Stimulated activated CD8-positive, alpha-beta memory T cell treated with anti-CD3 and anti-CD28 coated beads, Interleukin-2, amount 100 ng/mL, for 1 hour (primary cell): ENCODE results near the gene FBLN1.
A peak's percentile ranks its signal among the peaks of the same experiment; 100 is the strongest.
"Not testable (repeated sequence)": the region's sequence is repeated elsewhere in the genome, so short reads cannot be mapped to it uniquely, and the experiment has no call there.

Experiments
- DNase-seq, 2 donors: peaks; one replicate each; pipeline ENCODE4 v3.0.0-alpha.2; 2020; ENCODE audit warnings: low read depth in 2 of 2

The FBLN1 gene

DNA sequence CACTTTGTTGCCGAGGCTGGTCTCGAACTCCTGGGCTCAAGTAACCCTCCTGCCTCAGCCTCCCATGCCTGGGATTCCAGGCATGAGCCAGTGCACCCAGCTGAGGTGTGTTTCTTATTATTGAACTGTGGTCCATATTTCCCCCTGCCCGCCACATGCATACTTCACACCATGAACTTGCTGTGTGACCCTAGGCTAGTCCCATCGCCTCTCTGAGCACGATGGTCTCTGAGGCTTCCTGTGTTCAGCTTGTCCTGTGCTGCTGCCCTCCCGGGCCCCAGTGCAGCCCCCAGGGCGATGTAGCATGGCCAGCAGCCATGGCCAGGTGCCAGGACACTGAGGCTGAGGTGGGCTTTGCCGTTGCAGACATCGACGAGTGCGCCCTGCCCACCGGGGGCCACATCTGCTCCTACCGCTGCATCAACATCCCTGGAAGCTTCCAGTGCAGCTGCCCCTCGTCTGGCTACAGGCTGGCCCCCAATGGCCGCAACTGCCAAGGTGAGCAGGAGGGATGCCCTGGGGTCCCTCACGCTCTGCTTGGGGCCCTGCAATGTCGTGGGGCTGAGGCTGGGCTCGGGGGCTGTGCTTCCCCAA, 45.7 kb downstream of the FBLN1 start:
- no peak for DNase-seq

DNA sequence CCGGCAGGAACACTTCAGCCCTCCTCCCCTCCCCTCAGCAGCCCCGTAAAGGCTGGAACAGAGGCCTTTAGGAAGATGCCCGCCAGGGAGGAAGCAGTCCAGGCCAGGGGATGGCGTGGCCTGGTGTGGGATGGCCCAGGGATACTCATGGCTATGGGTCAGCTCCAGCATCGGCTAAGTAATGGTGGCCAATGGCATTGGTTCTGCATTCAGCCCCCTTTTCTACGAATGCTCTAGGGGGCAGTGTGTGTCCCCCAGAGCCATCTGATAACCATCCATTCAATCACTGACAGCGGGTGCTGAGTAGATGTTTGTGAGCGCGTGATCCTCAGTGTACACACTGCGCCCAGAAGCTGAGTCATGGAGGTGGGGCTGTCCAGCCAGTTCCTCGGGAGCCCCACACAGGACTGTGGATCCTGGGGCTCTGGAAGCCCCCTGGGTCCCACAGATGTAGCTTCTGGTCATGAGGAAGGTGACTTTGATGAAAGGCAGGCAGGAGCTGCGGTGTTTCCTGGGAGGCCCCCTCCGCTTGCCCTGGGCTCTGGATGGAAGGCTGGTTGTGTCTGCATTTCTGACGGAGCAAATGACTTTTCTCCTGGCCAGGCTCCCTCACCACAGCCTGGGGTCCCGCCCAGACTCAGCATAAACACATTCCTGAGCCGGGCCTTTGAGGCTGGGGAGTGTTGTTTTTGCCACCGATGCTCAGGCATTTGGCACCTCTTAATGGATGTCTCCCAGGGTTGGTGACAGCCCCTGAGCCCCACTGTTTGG, 46.5 kb downstream of the FBLN1 start:
- no peak for DNase-seq

DNA sequence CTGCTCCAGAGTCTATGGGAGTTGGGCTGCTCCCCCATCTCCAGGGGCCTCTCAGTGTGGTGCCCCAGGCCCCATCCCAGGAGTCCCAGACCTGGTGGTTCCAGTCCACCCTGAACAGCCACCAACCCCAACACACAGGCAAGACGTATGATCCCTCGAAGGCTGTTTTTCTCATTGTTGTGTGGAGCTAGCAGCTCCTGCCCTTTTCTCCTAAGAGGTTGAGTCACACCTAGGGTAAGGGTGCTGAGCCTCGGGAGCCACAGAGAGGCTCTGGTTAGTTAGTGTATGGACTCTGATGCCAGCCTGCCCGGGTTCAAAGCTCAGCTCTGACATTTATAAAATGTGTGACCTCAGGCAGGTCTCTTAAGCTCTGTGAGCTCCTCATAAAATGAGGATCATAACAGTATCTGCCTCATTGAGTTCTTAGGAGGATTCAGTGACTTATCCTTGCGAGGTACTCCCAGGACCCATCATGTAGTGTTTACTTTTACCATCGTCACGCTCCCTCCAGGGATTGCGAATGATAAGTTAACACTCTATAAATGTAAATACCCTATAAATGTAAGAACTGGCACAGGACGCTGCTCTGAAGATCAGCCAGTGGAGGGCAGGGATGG, 47.2 kb downstream of the FBLN1 start:
- DNase-seq = no peak

DNA sequence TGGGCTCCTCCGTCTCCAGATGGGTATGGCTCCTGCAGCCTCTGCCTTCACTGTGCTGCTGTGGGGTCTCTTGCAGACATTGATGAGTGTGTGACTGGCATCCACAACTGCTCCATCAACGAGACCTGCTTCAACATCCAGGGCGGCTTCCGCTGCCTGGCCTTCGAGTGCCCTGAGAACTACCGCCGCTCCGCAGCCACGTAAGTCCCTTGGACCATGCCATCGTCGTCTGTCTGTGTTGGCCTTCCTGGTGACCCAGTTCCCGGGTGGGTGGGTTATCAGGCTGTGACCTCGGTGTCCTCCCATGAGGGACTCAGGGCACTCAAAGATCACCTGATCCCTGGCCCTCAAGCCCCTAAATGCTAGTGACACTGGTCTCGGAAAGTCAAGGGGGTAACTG, 47.7 kb downstream of the FBLN1 start:
- no peak for DNase-seq

DNA sequence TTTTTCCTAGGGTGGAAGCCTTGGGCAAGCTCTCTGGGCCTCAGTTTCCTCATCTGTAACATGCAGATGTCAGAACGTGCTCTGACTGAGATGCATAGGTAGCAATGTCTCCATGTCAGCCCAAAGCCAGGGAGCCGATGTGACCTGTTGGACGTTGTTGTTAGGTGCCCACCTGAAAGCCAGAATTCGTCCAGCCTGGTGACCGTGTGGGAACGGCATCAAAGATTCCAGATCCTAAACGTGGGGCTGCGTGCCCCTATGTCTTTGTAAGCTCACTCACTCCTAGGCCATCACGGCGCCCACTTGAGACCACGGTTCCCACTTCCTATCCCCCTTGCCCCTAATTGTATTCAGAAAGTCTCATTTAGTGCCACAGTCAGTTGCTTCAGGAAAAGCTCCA, 48.2 kb downstream of the FBLN1 start:
- no peak for DNase-seq

DNA sequence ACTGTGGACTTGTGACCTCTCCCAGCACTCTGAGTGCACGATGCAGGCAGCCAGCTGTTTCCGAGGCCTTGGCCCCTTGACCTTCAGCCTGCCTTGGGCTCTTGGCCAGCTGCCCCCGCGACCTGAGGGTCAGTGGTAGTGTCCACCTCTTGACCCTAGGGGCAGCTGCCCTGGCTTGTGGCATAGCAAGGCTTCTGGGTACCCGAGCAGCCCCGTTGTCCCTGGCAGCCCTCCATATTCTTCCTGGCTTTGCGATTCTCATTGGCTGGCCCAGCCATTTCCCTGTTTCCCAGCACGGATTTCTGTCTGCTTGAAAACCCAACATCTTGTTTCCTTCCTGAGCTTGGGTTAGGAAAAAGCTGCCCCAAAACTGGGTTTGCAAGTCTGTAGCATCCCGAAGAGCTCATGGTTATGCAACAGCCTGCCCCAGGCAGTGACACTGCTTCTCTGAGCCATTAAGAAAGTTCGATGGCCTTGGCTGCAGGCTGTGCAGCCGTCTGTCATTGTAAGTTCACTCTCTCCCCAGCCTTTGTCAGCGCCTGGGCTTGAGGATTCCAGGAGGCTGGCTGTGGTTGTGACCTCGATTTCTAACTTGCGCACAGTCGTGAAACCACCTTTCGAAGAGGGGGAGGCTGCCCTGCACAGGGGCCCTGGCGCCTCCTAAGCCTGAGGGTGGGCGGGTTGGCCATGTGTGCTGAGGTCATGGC, 48.8 kb downstream of the FBLN1 start:
- no peak for DNase-seq

DNA sequence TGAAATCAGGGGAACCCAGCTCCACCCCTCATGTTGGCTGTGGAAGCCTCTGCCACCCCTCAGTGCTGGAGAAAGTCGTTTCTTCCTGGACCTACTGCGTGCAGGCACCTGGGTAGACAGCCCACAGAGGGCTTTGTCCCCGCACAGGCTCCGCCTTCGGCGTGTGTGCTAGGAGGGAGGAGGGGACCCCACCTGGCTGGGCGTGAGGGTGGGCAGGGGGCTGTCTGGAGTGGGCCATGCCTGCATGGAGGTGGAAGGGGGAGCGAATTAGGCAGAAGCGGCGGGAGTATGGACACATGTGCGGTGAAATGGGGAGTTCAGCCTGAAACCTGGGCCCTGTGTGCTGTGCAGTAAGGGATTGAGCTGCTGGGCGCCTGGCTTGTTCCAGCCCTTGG, 49.3 kb downstream of the FBLN1 start:
- no peak for DNase-seq

DNA sequence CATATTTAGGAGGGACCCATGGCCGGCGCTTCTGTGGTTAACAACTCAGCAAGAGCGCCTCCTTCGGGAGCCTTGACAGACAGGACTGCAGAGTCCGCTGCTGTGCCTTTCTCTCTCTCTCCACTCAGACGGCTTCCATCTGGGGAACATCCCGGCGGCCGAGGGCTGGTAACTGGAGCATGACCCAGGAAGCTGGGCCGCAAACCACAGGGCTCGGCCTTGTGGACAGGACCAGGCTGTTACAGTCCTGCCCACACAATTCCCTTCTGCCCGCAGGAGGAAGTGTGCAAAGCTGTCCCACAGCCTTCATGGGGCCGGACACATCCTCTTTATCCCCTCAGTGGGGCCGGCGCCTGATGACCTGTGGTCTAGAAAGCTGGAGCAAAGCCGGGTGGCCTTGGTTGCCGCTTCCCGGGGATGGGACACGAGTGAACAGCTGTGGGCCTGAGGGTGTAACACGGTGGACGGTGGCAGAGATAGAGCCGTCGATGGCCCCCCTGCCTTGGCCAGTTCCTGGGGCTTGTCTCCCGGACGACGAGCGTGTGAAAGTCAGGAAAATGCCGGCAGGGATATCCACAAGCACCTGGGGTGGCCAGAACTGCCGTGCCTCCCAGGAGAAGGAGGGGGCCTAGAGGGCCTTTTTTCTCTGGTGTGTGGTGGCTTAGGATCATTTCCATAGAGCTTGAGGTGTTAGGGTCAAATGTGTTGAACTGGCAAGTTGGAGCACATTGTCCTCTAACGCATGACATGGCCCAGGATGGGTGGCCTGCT, 50.1 kb downstream of the FBLN1 start:
- DNase-seq = no peak

DNA sequence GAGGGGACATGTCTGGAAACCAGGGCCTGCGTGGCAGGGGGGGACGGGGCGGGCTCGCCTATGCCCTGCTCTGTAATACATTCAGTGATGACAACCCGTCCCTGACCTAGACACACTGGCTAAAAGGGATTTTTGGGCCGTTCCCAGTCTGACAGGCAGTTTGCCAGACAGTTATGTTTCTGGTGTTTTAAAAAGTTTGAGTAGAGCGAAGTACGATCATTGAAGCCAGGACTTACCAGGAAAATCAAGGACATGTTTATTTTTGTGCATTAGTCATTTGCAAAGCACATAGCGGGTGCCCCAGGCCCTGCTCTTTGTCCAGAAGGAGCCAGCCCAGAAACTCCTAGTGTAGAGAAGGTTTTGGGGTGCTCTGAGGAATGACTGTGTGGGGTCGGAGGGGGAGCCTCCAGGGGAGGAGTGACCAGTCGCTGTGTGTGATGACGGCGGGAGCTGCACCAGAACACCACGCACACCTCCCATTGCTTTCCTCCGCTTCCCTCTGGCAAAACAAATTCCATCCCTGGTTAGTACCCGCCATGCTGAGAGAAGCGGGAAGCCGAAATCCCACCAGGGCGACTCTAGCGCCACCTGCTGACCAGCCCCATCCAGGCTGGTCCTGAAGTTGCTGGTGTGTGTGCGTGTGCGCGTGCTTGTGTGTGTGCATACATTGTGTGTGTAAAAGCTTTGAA, 50.8 kb downstream of the FBLN1 start:
- DNase-seq = peak in 1 of 2 donors; percentile 21

DNA sequence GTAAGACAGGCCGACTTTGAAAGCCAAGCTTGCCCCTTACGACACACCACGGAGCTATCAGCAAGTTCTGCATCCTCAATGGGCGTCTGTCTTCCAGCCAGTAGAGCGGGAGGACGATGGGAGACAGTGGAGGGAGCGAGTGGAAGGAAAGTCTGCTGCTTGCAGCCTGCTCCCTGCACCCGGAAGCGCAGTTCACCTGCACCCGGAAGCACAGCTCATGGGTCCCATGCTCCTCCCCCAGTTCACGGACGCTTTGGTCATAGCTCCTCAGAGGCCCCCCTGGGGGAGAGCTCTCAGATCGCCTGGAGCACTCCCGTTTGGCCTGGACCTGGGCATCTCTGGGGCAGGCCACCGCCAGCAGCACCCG, 51.3 kb downstream of the FBLN1 start:
- DNase-seq = no peak

DNA sequence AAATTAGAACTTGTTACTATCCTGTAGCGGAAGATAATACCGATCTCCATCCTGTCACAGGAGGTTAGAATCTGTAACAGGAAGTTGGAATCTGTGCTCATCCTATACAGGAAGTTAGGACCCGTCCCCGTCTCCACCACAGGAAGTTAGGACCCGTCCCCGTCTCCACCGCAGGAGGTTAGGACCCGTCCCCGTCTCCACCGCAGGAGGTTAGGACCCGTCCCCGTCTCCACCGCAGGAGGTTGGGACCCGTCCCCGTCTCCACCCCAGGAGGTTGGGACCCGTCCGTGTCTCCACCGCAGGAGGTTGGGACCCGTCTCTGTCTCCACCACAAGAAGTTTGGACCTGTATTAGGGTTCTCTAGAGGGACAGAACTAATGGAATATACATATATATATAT, 52.2 kb downstream of the FBLN1 start:
- DNase-seq = no peak

DNA sequence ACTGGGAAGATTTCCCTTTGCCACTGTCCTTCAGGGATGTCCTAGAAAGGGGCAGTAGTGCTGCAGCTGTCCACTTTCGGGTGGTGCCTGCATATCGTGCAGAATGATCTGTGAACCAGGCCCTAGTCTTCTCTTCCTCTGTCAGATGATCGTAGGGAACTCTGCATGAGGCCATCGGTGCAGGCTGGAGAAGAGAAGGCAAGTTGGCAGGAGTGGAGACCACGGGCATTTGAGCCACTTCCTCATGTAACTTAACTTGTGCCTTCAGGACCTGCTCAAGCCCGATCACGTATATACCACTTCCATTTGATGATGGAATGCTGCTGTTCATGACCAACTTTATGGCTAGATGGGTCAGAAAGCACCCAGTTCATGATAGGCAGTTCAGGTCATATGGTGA, 55.2 kb downstream of the FBLN1 start:
- not testable (repeated sequence) for DNase-seq

DNA sequence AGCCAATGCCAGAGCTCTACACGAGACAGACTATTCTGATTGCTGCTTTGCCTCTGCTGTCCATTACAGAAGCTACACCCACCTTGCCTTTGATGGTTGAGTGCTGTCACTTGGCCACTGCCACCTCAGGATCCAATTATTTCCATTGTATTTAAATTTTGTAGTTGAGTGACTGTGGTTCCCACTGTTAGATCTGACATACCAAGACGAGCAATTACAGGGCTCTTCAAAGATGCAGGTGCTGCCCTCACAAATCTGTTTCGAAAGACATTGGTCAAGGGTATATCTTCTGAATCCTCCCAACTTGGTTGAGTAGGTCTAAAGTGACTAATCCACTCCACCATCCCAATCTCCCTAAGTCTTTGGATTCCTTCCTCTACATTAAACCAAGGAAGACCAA, 57.4 kb downstream of the FBLN1 start:
- not testable (repeated sequence) for DNase-seq

DNA sequence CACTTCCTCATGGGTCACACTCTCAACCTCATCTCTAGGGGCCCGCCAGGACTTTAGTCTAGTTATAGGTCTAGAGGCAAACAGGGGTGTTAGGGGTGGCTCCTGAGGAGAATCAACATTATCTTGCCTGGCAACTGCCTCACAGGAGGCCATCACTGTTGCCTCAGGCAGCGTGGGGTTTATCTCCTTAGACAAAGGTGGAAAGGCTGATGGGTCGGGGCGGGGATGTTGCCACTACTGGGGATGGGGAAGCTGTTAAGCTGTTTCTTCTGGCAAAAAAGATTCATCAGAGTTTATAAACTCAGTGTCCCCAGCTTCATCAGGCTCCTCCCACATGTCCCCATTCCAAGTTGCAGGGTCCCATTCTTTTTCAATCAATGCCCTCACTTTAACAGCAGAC, 58.1 kb downstream of the FBLN1 start:
- DNase-seq = not testable (repeated sequence)

DNA sequence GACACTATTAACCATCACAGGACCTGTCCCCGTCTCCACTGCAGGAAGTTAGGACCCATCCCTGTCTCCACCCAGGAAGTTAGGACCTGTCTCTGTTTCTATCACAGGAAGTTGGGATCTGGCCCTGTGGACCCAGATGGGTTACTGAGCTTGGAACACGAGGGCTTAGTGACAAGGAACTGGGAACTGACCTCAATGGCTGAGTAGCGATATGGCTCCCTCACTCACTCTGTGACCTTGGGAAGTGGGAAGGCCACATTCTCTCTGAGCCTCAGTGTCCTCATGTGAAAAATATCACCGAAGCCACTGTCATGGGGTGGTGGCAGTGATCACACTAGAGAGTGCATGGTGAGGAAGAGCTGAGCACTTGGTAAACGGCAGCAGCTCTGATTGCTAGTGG, 59.4 kb downstream of the FBLN1 start:
- DNase-seq = no peak

DNA sequence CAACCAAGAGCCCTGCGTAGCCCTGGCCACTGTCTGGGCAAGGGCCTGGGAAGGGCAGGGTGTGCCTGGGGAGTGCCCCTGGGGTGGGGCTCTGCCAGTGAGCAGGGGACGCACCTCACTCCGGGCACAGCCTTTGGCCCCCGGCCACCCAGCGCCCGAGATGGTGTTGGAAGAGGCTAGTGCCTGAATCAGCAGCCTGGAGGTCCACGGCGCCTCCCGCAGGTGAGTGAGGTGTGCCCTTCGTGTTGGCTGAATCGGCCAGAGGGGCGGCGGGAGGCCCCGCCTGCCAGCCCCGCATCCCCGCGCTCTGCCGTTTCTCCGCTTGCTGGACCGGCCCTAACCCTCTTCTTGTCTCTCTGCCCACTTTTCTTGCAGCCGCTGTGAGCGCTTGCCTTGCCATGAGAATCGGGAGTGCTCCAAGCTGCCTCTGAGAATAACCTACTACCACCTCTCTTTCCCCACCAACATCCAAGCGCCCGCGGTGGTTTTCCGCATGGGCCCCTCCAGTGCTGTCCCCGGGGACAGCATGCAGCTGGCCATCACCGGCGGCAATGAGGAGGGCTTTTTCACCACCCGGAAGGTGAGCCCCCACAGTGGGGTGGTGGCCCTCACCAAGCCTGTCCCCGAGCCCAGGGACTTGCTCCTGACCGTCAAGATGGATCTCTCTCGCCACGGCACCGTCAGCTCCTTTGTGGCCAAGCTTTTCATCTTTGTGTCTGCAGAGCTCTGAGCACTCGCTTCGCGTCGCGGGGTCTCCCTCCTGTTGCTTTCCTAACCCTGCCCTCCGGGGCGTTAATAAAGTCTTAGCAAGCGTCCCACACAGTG, 60.1 kb downstream of the FBLN1 start:
- no peak for DNase-seq

DNA sequence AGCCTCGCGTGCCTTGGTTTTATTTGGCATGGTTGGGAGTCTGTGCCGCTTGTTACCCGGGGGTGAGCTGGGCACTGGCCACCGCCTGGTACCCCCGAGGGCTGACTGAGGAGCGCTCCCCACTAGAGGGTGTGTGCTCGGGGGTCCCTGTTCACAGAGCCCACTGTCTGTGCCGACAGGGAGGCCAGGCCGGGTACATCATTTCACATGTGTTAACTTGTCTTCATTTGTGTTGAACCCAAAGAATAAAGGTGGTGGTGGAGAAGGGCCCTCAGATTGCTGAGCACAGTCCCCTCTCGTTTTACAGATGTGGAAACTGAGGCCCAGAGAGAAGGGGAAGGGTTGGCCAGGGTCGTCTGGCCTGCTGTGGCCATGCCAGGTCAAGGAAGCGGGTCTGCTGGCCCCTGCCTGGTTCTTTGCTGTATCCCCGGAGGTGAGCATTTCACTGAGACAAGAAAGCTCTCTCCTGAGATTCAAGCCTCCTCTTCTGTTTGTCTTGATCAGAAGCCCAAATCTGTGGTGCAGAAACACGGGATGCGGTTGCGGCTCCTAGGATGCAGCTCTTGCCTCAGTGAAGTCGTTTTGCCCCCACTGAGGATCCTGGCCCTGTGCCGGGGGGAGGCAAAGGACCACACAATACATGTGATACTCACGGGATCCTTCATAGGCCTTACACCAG, 60.8 kb downstream of the FBLN1 start:
- no peak for DNase-seq

DNA sequence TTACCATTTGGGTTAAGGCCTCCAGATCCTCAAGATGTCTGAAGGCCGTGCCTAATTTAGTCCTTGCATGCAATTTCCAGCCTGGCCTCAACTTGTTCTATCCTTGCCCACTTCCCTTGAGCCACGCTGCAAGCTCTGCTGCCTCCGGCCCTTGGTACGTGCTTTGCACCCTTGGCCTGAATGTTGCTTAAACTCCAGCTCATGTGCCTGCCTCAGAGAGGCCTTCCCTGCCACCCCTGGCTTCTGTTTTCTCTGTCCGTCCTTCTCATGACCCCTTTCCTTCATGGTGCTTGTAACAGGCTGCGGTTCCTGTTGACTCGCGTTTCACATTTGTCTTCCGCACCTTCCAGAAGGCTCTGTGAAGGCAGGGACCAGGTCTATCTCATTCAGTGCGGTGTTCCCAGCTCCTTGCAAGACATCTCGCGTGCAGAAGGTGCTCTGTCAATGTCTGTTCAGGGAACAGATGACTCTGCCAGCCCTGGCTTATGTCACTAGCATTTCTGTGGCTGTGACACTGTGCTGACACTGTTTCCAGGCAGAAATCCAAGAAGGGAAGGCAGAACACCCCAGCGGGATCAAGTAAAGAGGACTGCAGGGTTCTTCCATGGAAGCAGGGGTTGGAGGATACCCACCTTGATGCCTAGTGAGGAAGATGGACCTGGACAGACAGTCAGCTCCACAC, 61.8 kb downstream of the FBLN1 start:
- DNase-seq = no peak

DNA sequence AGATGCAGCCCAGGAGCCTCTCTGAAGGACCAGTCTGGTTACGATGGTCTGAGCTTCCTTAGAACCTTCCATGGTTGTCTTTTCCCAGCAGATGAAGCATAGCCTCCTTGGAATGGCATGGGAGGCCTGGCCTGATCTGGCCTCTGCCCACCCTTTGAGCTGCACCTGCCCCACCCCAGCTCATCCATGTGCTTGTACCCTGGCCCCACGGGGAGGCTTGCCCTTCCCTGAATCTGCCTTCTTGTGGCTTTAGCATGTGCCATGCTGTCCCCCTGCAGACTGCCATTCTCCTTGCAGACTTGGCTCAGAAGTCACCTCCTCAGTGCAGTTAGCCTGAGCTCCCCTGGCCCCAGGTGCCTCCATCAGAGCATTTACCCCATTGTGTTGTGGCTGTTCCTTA, 62.5 kb downstream of the FBLN1 start:
- DNase-seq = no peak
